ENCODE measurements around the gene CACHD1.
A peak's percentile ranks its signal among the peaks of the same experiment; 100 is the strongest.

The CACHD1 gene

GRCh38 chr1:64469977-64470664, at the start of gene CACHD1:
TSS of gene CACHD1 (plus strand) at chr1:64470129. CDS start at chr1:64470745, 616 bp downstream.
- peak; percentile 36 for DNase-seq (ENCODE audit: low read depth)

GRCh38 chr1:64421377-64421776, 48.6 kb upstream of the CACHD1 start:
- no peak for DNase-seq (ENCODE audit: low read depth)

GRCh38 chr1:64423526-64423925, 46.4 kb upstream of the CACHD1 start:
- no peak for DNase-seq (ENCODE audit: low read depth)

GRCh38 chr1:64424412-64424811, 45.5 kb upstream of the CACHD1 start:
- no peak for DNase-seq (ENCODE audit: low read depth)

- no peak for DNase-seq (ENCODE audit: low read depth)
Observed at GRCh38 chr1:64425521-64425920, 44.4 kb upstream of the CACHD1 start.

GRCh38 chr1:64426681-64427080, 43.2 kb upstream of the CACHD1 start:
- no peak for DNase-seq (ENCODE audit: low read depth)

- DNase-seq (ENCODE audit: low read depth), result no peak
Observed at GRCh38 chr1:64427879-64428278, 42.0 kb upstream of the CACHD1 start.

- DNase-seq (ENCODE audit: low read depth), result no peak
Observed at GRCh38 chr1:64433308-64433707, 36.6 kb upstream of the CACHD1 start.

GRCh38 chr1:64433747-64434146, 36.2 kb upstream of the CACHD1 start:
- no peak for DNase-seq (ENCODE audit: low read depth)

GRCh38 chr1:64435000-64435399, 34.9 kb upstream of the CACHD1 start:
- DNase-seq (ENCODE audit: low read depth), result no peak

- DNase-seq (ENCODE audit: low read depth), result no peak
Observed at GRCh38 chr1:64437453-64437852, 32.5 kb upstream of the CACHD1 start.

- DNase-seq (ENCODE audit: low read depth), result no peak
Observed at GRCh38 chr1:64440183-64440826, 29.6 kb upstream of the CACHD1 start.

- no peak for DNase-seq (ENCODE audit: low read depth)
Observed at GRCh38 chr1:64451440-64451839, 18.5 kb upstream of the CACHD1 start.

- DNase-seq (ENCODE audit: low read depth), result no peak
Observed at GRCh38 chr1:64453688-64454087, 16.2 kb upstream of the CACHD1 start.

- DNase-seq (ENCODE audit: low read depth), result no peak
Observed at GRCh38 chr1:64458915-64459314, 11.0 kb upstream of the CACHD1 start.

- DNase-seq (ENCODE audit: low read depth), result no peak
Observed at GRCh38 chr1:64459743-64460142, 10.2 kb upstream of the CACHD1 start.

GRCh38 chr1:64466033-64466432, 3.9 kb upstream of the CACHD1 start:
- DNase-seq (ENCODE audit: low read depth), result no peak

GRCh38 chr1:64469116-64469976, 583 bp upstream of the CACHD1 start:
- DNase-seq (ENCODE audit: low read depth), result no peak

- DNase-seq (ENCODE audit: low read depth), result no peak
Observed at GRCh38 chr1:64470665-64471217, 812 bp downstream of the CACHD1 start.

- no peak for DNase-seq (ENCODE audit: low read depth)
Observed at GRCh38 chr1:64471218-64472039, 1.5 kb downstream of the CACHD1 start.

- DNase-seq (ENCODE audit: low read depth), result no peak
Observed at GRCh38 chr1:64472040-64472376, 2.1 kb downstream of the CACHD1 start.

GRCh38 chr1:64472805-64473204, 2.9 kb downstream of the CACHD1 start:
- no peak for DNase-seq (ENCODE audit: low read depth)

Data from activated T-cell treated with anti-CD3 and anti-CD28 coated beads for 1 hour (primary cell).